NCI-H2029 (cell line): ENCODE measurements around the gene PKHD1.

ENCODE experiments used
- DNase-seq: peaks from one replicate; lab custom pipeline; 2025; lab: John Stamatoyannopoulos, UW

The PKHD1 gene

GRCh38 chr6:51702851-51703250 lies 384.6 kb downstream of the PKHD1 start:
- DNase-seq, result no peak

- no peak for DNase-seq
Measured at GRCh38 chr6:51684603-51685002, 402.8 kb downstream of the PKHD1 start.

GRCh38 chr6:51684038-51684437 lies 403.4 kb downstream of the PKHD1 start:
- no peak for DNase-seq

GRCh38 chr6:51678905-51679620 lies 408.4 kb downstream of the PKHD1 start:
- DNase-seq, result no peak

GRCh38 chr6:51678274-51678673 lies 409.1 kb downstream of the PKHD1 start:
- DNase-seq, result no peak

GRCh38 chr6:51675922-51676275 lies 411.5 kb downstream of the PKHD1 start:
- DNase-seq, result no peak

GRCh38 chr6:51675020-51675921 lies 412.1 kb downstream of the PKHD1 start:
- no peak for DNase-seq

- DNase-seq, result no peak
Measured at GRCh38 chr6:51663525-51663924, 423.9 kb downstream of the PKHD1 start.

GRCh38 chr6:51660767-51661166 lies 426.6 kb downstream of the PKHD1 start:
- DNase-seq, result no peak

- no peak for DNase-seq
Measured at GRCh38 chr6:51657491-51657890, 429.9 kb downstream of the PKHD1 start.

- DNase-seq, result no peak
Measured at GRCh38 chr6:51655517-51655916, 431.9 kb downstream of the PKHD1 start.

- DNase-seq, result no peak
Measured at GRCh38 chr6:51654647-51655046, 432.8 kb downstream of the PKHD1 start.

- DNase-seq, result no peak
Measured at GRCh38 chr6:51651132-51651817, 436.1 kb downstream of the PKHD1 start.

GRCh38 chr6:51648774-51649173 lies 438.6 kb downstream of the PKHD1 start:
- DNase-seq, result no peak

- no peak for DNase-seq
Measured at GRCh38 chr6:51648236-51648635, 439.2 kb downstream of the PKHD1 start.

- no peak for DNase-seq
Measured at GRCh38 chr6:51644426-51644825, 443.0 kb downstream of the PKHD1 start.

GRCh38 chr6:51640021-51640420 lies 447.4 kb downstream of the PKHD1 start:
- DNase-seq, result no peak

- no peak for DNase-seq
Measured at GRCh38 chr6:51633424-51633823, 454.0 kb downstream of the PKHD1 start.

GRCh38 chr6:51630011-51630410 lies 457.4 kb downstream of the PKHD1 start:
- DNase-seq, result no peak

GRCh38 chr6:51626391-51626790 lies 461.0 kb downstream of the PKHD1 start:
- DNase-seq, result no peak

GRCh38 chr6:51625566-51625965 lies 461.8 kb downstream of the PKHD1 start:
- DNase-seq, result no peak

- no peak for DNase-seq
Measured at GRCh38 chr6:51620971-51621370, 466.4 kb downstream of the PKHD1 start.
